H1 (cell line): ENCODE results near the gene SLC25A11. TPM values are rescaled to one million over a fixed set of nuclear protein-coding genes. Genes with fewer than 3 reads are reported as not detected.

Source experiments
- CBX8 ChIP-seq: fragments of 300-800, 300-1000 bp; sonication (generic); IDR thresholded peaks from 2 replicates; pipeline ENCODE4 v1.7.1; 2016; ENCODE audit warnings: low read depth, low read length, borderline replicate concordance
- CREB1 ChIP-seq: IDR thresholded peaks from 2 replicates; pipeline ENCODE4 v1.6.1; 2012; ENCODE audit warnings: inconsistent platforms
- KDM4A ChIP-seq: IDR thresholded peaks from one replicate; pipeline ENCODE4 v1.7.1; 2012; ENCODE audit warnings: low read depth, mild to moderate bottlenecking, moderate library complexity, low read length, inconsistent platforms; ENCODE audit not compliant: severe bottlenecking
- SRF ChIP-seq: IDR thresholded peaks from 2 replicates; pipeline ENCODE4 v1.6.1; 2011; ENCODE audit warnings: mild to moderate bottlenecking, low read depth, low read length, moderate library complexity
- TCF12 ChIP-seq: IDR thresholded peaks from 2 replicates; pipeline ENCODE4 v1.6.1; 2011; ENCODE audit warnings: low read depth, mild to moderate bottlenecking, low read length
- polyA plus RNA-seq, 7 experiments: library from polyadenylated mRNA; depleted of rRNA in 3 of 7; stranded (reverse) in 5 of 7; unstranded in 2 of 7; fragments of >200 nt in 5 of 7; fragments of 200-250 nt in 2 of 7; gene quantifications; 1 replicate in 5 of 7; 2 replicates in 1 of 7; 4 replicates in 1 of 7; pipeline versions ENCODE4 v1.2.1 to v1.2.3, GENCODE V29; 2011 to 2013; ENCODE audit warnings: missing spikeins in 2 of 7, mixed read lengths in 2 of 7
- total RNA-seq: library from RNA; stranded (reverse); fragmentation: NEBNext Ultra II Directional; extraction: Animal tissue kit (Norgen Biotek cat#: 25700); gene quantifications from 2 replicates; pipeline ENCODE4 v1.2.1, GENCODE V29; 2021
- TF ChIP-seq, protein P1 (sequence below), 3 experiments: IDR thresholded peaks; 1 replicate in 2 of 3; 2 replicates in 1 of 3; pipeline versions ENCODE4 v1.5.1 to v1.6.1; 2011; ENCODE audit warnings: low read length in 3 of 3, mild to moderate bottlenecking in 3 of 3, inconsistent platforms in 2 of 3, low read depth in 1 of 3, moderate library complexity in 1 of 3; ENCODE audit not compliant: insufficient read depth in 1 of 3; ENCODE audit errors: control extremely low read depth in 1 of 3

SLC25A11 gene
- total and polyA plus RNA-seq, 2 of the 8 experiments (the other 6 are each of a cell fraction or from before 2014, with no cell fraction given) = 55.9 to 97.0 TPM

DNA sequence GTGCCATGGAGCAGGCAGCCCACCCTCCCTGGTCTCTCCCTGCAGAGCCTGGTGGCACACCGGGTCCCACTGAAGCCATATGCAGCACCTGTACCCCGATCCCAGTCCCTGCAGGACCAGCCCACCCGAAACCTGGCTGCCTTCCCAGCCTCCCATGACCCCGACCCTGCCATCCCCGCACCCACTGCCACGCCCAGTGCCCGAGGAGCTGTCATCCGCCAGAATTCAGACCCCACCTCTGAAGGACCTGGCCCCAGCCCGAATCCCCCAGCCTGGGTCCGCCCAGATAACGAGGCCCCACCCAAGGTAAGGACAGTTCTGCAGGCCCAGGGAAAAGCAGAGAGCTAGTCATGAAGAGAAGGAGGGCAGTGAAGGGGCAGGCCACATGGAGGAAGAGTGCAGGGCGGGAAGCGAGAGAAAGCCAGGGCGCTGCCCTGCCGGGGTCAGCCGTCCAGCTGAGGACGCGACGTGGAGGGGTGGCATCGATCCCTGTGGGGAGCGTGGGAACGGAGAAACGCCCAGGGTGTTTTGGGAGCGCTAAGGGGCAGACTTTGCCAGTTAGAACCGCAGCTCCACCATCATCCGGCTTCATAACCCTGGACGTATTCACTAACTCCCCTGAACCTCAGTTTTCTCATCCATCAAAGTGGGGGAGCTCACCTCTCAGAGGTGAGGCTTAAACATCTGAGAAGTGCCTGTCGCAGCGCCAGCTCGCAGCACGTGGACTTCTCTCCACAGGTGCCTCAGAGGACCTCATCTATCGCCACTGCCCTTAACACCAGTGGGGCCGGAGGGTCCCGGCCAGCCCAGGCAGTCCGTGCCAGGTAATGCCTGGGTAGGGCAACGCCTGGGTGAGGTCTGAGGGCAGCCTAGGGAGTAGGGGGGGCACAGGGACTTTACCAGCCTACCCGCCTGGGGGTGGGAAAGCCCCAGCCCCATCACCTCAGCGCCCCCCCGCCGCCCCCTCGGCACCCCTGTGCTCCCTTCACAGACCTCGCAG lies 48.1 kb downstream of the SLC25A11 start (continued):
- TF ChIP-seq, protein P1, sequence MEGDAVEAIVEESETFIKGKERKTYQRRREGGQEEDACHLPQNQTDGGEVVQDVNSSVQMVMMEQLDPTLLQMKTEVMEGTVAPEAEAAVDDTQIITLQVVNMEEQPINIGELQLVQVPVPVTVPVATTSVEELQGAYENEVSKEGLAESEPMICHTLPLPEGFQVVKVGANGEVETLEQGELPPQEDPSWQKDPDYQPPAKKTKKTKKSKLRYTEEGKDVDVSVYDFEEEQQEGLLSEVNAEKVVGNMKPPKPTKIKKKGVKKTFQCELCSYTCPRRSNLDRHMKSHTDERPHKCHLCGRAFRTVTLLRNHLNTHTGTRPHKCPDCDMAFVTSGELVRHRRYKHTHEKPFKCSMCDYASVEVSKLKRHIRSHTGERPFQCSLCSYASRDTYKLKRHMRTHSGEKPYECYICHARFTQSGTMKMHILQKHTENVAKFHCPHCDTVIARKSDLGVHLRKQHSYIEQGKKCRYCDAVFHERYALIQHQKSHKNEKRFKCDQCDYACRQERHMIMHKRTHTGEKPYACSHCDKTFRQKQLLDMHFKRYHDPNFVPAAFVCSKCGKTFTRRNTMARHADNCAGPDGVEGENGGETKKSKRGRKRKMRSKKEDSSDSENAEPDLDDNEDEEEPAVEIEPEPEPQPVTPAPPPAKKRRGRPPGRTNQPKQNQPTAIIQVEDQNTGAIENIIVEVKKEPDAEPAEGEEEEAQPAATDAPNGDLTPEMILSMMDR (IDR thresholded peaks at IDR 0.05; ENCODE audit: control extremely low read depth in 1 of 3, insufficient read depth in 1 of 3, low read depth in 1 of 3, low read length in 3 of 3) = no peak
- TF ChIP-seq CBX8 (no peak), SRF (no peak), KDM4A (no peak), CREB1 (no peak), TCF12 (no peak)
- TF ChIP-seq, all 59 proteins: peak for 0
